Stimulated activated CD8-positive, alpha-beta memory T cell treated with anti-CD3 and anti-CD28 coated beads, Interleukin-15, amount 100 ng/mL, for 4 hours (primary cell): ENCODE results near the gene TMPRSS13.

Source experiments
- DNase-seq, 2 donors: peaks; one replicate each; pipeline ENCODE4 v3.0.0-alpha.2; 2020; ENCODE audit warnings: low read depth in 2 of 2

Gene TMPRSS13

GRCh38 chr11:117892651-117893050, 36.6 kb downstream of the TMPRSS13 start:
- DNase-seq = no peak

DNA sequence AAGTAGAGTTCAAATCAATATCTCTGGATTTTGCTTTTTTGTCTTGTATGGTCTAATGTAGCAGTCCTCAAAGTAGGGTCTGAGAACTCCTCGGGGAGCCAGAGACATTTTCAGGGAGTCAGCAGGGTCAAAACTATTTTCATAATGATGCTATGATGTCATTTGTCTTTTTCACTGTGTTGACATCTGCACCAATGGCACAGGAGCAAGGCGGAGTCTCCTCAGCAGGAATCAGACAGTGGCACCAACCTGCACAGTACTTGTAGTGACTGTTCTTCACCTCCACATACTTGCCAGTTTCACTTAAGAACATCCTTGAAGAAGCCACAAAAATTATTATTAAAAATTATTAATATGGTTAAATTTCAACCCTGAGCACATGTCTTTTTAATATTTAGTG, 37.8 kb downstream of the TMPRSS13 start:
- no peak for DNase-seq

GRCh38 chr11:117888139-117888566, 41.0 kb downstream of the TMPRSS13 start:
- DNase-seq = no peak

DNA sequence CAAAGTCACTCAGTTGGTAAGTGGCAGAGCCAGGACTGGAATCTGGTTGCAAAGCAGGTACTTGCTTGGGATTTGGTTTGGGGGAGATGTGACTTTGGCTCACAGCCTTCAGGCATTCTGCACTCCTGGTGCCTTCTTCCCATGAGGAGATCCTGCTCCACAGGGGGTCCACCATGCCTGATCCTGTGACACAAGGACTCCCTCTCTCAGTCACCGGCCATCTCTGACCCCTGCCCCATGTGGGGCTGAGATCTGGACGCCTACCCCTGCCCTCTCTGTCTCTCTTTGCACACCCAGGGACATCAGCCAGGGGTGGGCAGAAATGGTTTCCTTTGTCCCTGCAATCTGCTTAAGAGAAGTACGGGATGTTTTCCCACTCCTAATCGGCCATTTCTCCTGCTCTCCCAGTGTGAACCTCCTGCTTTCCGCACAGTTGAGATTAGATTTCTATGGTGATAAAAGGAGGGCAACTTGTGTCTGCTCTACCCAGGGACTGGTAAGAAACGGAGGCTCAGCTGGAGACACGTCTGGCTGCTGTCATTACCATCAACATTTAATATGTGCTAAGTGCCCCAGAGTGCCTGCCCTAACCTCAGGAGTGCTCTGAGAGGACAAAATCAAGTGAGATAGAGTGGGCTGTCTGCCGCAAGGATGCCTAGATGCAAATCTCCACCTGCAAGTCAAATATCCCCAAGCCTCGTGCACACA, 41.6 kb downstream of the TMPRSS13 start:
- DNase-seq = no peak

- DNase-seq = no peak
These were observed 43.4 kb downstream of the TMPRSS13 start for GRCh38 chr11:117885777-117886176.

DNA sequence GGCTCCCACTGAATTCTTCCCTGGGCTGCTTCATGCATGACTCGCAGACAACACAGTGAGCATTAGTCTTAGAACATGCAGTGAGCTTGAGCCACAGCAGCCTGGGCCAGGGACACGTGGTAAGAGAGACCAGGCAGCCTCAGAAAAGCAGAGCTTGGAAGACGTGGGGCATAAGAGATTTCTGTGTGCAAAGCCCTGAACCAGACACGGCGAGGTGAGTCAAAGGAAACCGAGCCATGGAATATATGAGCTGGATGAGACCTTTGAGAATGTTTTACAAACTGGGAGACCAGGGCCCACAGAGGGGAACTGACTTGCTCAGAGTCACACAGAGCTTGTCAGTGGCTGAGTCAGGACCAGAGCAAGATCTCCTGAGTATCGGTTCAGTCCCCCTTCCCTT, 44.2 kb downstream of the TMPRSS13 start:
- DNase-seq = no peak

GRCh38 chr11:117883063-117883462, 46.1 kb downstream of the TMPRSS13 start:
- DNase-seq = no peak

DNA sequence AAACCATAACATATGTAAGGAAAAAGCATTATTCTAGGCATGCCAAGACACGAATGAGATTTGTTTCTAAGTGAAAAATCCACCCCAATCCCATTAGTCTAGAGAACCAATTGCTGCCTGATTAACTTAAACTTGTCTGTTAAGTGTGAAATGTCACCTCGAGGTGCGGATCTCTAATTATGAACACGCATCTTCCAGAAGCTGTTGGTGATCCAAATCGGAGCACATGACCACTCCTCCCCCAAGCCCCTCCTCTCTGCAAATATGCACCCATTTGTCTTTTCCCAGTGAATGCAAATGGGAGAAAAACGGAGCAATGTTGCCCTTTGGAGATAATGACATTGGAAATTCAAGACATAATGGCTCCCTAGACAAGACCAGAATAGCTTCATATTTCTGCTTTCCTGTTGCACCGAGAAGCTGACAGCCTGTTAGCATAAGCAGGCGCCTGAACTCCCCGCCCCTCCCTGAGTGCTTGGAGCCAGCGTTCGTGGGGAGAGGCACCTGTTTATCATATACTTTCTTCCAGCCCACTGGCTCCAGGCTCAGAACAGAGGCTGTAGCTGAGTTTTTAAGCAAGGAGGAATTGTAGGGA, 46.8 kb downstream of the TMPRSS13 start:
- no peak for DNase-seq

GRCh38 chr11:117881217-117881616, 48.0 kb downstream of the TMPRSS13 start:
- no peak for DNase-seq

GRCh38 chr11:117879516-117880480, 49.4 kb downstream of the TMPRSS13 start:
- no peak for DNase-seq

DNA sequence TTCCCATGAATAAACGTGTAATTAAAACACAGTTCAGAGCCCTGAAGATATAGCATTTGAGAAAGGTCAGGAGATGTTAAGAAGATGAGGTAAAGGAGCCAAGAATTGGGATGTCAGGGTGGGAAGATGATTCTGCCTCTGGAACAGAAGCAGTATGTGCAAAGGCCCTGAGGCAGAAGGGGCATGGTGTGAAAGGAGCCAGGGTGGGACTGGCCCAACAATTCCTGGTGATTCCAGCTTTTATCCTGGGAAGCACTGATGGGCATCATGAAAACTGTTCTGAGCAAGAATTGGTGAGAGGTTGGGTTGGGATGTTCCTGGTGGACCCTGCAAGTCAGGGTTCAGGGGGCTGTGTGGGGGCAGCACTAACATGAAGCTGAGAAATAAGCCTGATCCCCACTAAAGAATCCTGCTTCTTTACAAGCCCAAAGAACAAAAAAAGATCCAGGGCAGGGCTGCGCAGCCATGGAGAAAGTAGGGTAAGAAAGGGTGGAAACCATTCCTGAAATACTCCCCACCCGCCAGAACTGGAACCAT, 50.2 kb downstream of the TMPRSS13 start:
- DNase-seq = no peak

GRCh38 chr11:117878314-117878938, 50.8 kb downstream of the TMPRSS13 start:
- DNase-seq = no peak

- no peak for DNase-seq
These were observed 52.0 kb downstream of the TMPRSS13 start for GRCh38 chr11:117877120-117877784.

GRCh38 chr11:117876341-117877119, 52.7 kb downstream of the TMPRSS13 start, which contains the start of gene FXYD6:
TSS of gene FXYD6 (minus strand) at chr11:117876658. CDS start at chr11:117842776, 33,882 bp downstream.
- no peak for DNase-seq

DNA sequence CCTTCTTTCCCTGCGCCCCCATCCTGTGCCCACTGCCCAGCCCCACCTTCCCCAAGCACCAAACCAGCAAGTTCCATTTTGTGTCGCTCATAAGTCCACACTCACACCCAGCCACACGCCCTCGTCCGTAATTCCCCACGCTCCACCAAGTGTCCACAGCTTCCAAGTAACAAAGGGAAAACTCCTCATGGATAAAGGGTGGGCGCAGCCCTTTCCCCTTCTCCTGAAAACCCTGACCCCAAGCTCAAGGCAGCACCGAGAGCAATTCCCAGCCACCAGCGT, 53.2 kb downstream of the TMPRSS13 start:
- no peak for DNase-seq

DNA sequence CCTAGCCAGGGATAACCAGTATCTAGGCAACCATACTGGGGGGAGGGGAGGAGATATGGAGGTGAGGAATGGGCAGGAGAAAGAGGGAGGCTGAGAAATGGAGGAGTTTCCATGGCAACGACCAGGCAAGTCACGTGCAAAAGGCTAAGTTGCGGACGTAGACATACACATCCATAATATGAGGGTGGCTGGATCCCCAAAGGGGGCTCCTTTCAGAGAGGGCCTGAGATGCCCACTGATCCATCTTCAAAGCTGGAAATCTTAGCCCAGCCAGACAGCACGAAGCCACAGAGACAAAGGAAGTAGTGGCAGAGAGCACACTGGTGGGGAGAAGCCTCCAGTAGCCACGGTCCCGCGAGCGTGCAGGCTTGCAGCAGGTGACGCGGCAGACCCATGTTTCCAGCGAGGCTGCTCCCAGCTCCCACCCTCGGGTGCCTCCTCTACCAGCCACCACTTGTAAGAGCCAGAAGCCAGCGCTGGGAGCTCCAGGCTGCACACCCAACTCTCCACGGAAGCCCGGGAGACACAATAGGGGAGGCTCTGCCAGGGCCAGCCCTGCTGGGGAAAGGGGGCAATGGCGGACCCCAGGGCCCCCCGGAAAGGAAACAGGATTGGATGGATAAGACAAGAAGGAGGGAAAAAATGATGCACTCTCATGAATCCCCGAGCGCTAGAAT, 53.7 kb downstream of the TMPRSS13 start:
- no peak for DNase-seq

DNA sequence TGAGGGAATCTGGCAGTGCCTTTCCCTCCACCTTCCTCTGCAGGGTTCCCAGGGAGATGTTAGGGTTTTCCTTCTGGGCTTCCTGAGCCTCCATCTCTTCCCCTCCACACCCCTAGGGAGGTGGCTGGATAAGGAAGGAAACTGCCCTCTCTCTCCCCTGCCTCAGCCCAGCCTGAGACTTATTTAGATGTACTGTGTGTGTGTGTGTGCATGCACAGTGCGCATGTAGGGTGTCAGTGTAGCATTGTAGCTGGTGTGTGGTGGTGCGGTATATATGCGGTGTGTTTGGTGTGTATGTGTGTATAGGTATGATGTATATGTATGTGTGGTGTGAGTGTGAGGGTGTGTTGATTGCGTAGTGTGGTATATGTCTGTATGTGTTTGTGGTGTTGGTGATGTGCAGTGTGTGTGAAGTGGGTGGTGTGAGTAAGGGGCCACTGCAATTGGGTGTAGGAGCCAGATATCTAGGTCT, 54.3 kb downstream of the TMPRSS13 start:
- DNase-seq = no peak

- no peak for DNase-seq
These were observed 54.8 kb downstream of the TMPRSS13 start for GRCh38 chr11:117874253-117874909.

GRCh38 chr11:117873828-117874125, 55.4 kb downstream of the TMPRSS13 start:
- DNase-seq = no peak
